ENCODE data around the gene KRT79. TPM values are rescaled to one million over a fixed set of nuclear protein-coding genes. Genes with fewer than 3 reads are reported as not detected.

Gene KRT79
- polyA plus RNA-seq, 1 of the 3 experiments (the other 2 are of a cell fraction): not detected

DNA sequence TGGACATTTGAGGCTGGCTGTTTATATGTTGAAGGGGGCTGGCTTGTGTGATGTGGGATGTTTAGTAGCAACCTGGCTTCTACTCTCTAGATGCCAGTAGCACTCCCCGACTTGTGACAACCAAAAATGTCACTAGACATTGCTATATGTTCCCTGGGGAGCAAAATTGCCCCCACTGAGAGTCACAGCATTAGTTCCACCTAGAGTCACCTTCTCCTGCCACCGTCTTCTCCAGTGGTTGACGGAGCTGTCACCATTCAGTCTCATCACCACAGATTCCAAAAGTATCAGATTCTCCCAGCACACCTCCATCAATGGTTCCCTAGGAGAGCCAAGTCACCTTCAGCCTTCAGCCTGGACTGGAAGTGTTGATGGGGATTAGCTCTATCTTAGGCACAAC, 49.2 kb downstream of the KRT79 start:
- H3K27ac ChIP-seq (ENCODE audit: low read depth in 2 of 2, low read length in 1 of 2): no peak overlapping the region
- no peaks in the 10 kb centered on the region for H3K36me3 ChIP-seq (replicated peaks in 1 of 2; ENCODE audit: control insufficient read depth in 1 of 2, insufficient read depth in 2 of 2, low read length in 1 of 2)
- no peak overlapping the region for H3K4me2 ChIP-seq
- no peak overlapping the region for H3K9ac ChIP-seq
- ChIA-PET CTCF (no interaction called here), POLR2A (no interaction called here)
- peaks cover 4% of the 10 kb centered on the region; the same call in 1 of the 2 replicates for H3K27me3 ChIP-seq (ENCODE audit: insufficient read depth)
- no peak overlapping the region for H3K4me3 ChIP-seq (ENCODE audit: low read depth in 2 of 2, low read length in 1 of 2)
- WGBS (ENCODE audit: low lambda C conversion rate): 38% methylated on average over 3 of the region's 3 CpGs
- H4K20me1 ChIP-seq (ENCODE audit: insufficient read depth): no peaks in the 10 kb centered on the region
- no peak for TF ChIP-seq NFIC (IDR thresholded peaks at IDR 0.05; ENCODE audit: borderline replicate concordance)
- no peak for TF ChIP-seq EZH2phosphoT487 (IDR thresholded peaks at IDR 0.05; ENCODE audit: borderline replicate concordance, low read depth)
- TF ChIP-seq YY1 (IDR thresholded peaks at IDR 0.05; ENCODE audit: low read depth): no peak
- TF ChIP-seq SMC3 (IDR thresholded peaks at IDR 0.05; ENCODE audit: low read depth, low read length): no peak
- no peak for TF ChIP-seq FOXM1 (IDR thresholded peaks at IDR 0.05; ENCODE audit: low read depth)
- no peak for TF ChIP-seq RXRA (IDR thresholded peaks at IDR 0.05; ENCODE audit: borderline replicate concordance, low read depth)
- H3K9me2 ChIP-seq: no peaks in the 10 kb centered on the region
- no peaks in the 10 kb centered on the region for H3F3A ChIP-seq (replicated peaks; ENCODE audit: insufficient read depth)
- DNase-seq: no peak
- H3K4me1 ChIP-seq (ENCODE audit: control insufficient read depth in 1 of 2, insufficient read depth in 2 of 2, low read depth in 1 of 2, low read length in 1 of 2): no peaks in the 10 kb centered on the region
- H2AFZ ChIP-seq (ENCODE audit: low read depth): no peak overlapping the region
- H3K9me3 ChIP-seq: no peaks in the 10 kb centered on the region
- H3K79me2 ChIP-seq (ENCODE audit: insufficient read depth): no peaks in the 10 kb centered on the region

DNA sequence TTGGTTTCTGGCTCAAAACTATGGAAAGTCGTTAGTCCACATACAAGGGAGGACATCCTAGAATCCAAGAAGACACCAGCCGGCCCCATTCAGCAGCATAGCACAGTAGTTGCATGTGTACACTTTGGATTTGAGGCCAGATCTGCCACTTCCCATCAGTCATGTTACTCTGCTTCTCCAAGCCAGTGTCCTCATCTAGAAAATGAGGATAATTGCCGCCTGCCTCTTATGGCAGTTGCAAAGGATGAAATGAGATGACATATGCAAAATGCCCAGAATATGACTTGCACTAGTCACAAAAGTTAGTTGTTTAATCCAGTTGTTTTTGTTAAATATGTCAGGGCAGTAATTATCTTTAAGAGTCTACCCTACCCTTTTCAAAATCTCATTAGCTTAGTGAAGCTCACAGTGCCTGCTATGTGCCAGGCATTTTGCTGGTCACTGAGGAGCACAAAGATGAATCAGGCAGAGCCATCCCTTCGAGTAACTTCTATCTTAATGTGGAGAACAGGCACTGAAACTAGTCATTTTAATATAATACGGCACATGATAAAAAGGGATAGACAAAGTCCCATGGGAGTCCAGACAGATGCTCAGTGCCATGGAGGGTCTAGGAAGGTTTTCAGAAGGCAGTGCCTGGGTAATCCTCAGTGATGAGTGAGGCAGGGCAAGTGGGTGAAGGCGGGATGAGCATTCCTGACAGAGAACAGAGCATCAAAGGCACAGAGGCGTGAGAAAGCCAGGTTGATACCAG, 50.4 kb downstream of the KRT79 start:
- Histone ChIP-seq H3K9ac (no peak overlapping the region), H3K9me3 (no peaks in the 10 kb centered on the region), H3F3A (replicated peaks; ENCODE audit: insufficient read depth) (no peaks in the 10 kb centered on the region), H3K27ac (ENCODE audit: low read depth in 2 of 2, low read length in 1 of 2) (no peak overlapping the region), H3K4me3 (ENCODE audit: low read depth in 2 of 2, low read length in 1 of 2) (no peak overlapping the region), H2AFZ (ENCODE audit: low read depth) (no peak overlapping the region), H4K20me1 (ENCODE audit: insufficient read depth) (no peaks in the 10 kb centered on the region), H3K4me1 (ENCODE audit: control insufficient read depth in 1 of 2, insufficient read depth in 2 of 2, low read depth in 1 of 2, low read length in 1 of 2) (no peaks in the 10 kb centered on the region), H3K79me2 (ENCODE audit: insufficient read depth) (no peaks in the 10 kb centered on the region), H3K9me2 (no peaks in the 10 kb centered on the region), H3K27me3 (ENCODE audit: insufficient read depth) (peaks cover 5% of the 10 kb centered on the region; the same call in 1 of the 2 replicates), H3K36me3 (replicated peaks in 1 of 2; ENCODE audit: control insufficient read depth in 1 of 2, insufficient read depth in 2 of 2, low read length in 1 of 2) (no peaks in the 10 kb centered on the region), H3K4me2 (no peak overlapping the region)
- WGBS (ENCODE audit: low lambda C conversion rate): 37% methylated on average over 6 of the region's 7 CpGs
- TF ChIP-seq NRF1 (IDR thresholded peaks at IDR 0.05; ENCODE audit: low read depth, low read length) (no peak), FOXM1 (IDR thresholded peaks at IDR 0.05; ENCODE audit: low read depth) (no peak), ELF1 (IDR thresholded peaks at IDR 0.05) (no peak), EP300 (IDR thresholded peaks at IDR 0.05; ENCODE audit: borderline replicate concordance in 1 of 2, low read depth in 1 of 2, low read length in 1 of 2) (no peak), TAF1 (IDR thresholded peaks at IDR 0.05; ENCODE audit: borderline replicate concordance, low read depth, low read length) (no peak), RCOR1 (IDR thresholded peaks at IDR 0.05; ENCODE audit: low read length) (no peak), JUND (IDR thresholded peaks at IDR 0.05) (no peak), CHD2 (IDR thresholded peaks at IDR 0.05; ENCODE audit: low read length, partially characterized antibody) (no peak), SMC3 (IDR thresholded peaks at IDR 0.05; ENCODE audit: low read depth, low read length) (no peak), TCF12 (IDR thresholded peaks at IDR 0.05) (no peak), POLR2AphosphoS5 (IDR thresholded peaks at IDR 0.05; ENCODE audit: low read depth, low read length) (no peak), RAD21 (IDR thresholded peaks at IDR 0.05; ENCODE audit: low read length) (no peak)
- TF ChIP-seq, protein P1, sequence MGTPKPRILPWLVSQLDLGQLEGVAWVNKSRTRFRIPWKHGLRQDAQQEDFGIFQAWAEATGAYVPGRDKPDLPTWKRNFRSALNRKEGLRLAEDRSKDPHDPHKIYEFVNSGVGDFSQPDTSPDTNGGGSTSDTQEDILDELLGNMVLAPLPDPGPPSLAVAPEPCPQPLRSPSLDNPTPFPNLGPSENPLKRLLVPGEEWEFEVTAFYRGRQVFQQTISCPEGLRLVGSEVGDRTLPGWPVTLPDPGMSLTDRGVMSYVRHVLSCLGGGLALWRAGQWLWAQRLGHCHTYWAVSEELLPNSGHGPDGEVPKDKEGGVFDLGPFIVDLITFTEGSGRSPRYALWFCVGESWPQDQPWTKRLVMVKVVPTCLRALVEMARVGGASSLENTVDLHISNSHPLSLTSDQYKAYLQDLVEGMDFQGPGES (IDR thresholded peaks at IDR 0.05; ENCODE audit: low read depth, low read length): no peak
- TF ChIP-seq, protein P2, sequence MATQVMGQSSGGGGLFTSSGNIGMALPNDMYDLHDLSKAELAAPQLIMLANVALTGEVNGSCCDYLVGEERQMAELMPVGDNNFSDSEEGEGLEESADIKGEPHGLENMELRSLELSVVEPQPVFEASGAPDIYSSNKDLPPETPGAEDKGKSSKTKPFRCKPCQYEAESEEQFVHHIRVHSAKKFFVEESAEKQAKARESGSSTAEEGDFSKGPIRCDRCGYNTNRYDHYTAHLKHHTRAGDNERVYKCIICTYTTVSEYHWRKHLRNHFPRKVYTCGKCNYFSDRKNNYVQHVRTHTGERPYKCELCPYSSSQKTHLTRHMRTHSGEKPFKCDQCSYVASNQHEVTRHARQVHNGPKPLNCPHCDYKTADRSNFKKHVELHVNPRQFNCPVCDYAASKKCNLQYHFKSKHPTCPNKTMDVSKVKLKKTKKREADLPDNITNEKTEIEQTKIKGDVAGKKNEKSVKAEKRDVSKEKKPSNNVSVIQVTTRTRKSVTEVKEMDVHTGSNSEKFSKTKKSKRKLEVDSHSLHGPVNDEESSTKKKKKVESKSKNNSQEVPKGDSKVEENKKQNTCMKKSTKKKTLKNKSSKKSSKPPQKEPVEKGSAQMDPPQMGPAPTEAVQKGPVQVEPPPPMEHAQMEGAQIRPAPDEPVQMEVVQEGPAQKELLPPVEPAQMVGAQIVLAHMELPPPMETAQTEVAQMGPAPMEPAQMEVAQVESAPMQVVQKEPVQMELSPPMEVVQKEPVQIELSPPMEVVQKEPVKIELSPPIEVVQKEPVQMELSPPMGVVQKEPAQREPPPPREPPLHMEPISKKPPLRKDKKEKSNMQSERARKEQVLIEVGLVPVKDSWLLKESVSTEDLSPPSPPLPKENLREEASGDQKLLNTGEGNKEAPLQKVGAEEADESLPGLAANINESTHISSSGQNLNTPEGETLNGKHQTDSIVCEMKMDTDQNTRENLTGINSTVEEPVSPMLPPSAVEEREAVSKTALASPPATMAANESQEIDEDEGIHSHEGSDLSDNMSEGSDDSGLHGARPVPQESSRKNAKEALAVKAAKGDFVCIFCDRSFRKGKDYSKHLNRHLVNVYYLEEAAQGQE (IDR thresholded peaks at IDR 0.05; ENCODE audit: low read depth, low read length): no peak
- TF ChIP-seq, protein P3, sequence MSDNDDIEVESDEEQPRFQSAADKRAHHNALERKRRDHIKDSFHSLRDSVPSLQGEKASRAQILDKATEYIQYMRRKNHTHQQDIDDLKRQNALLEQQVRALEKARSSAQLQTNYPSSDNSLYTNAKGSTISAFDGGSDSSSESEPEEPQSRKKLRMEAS (IDR thresholded peaks at IDR 0.05; ENCODE audit: low read depth): no peak
- TF ChIP-seq, protein P4, sequence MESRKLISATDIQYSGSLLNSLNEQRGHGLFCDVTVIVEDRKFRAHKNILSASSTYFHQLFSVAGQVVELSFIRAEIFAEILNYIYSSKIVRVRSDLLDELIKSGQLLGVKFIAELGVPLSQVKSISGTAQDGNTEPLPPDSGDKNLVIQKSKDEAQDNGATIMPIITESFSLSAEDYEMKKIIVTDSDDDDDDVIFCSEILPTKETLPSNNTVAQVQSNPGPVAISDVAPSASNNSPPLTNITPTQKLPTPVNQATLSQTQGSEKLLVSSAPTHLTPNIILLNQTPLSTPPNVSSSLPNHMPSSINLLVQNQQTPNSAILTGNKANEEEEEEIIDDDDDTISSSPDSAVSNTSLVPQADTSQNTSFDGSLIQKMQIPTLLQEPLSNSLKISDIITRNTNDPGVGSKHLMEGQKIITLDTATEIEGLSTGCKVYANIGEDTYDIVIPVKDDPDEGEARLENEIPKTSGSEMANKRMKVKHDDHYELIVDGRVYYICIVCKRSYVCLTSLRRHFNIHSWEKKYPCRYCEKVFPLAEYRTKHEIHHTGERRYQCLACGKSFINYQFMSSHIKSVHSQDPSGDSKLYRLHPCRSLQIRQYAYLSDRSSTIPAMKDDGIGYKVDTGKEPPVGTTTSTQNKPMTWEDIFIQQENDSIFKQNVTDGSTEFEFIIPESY (IDR thresholded peaks at IDR 0.05; ENCODE audit: borderline replicate concordance, low read depth): no peak
- TF ChIP-seq, protein P5, sequence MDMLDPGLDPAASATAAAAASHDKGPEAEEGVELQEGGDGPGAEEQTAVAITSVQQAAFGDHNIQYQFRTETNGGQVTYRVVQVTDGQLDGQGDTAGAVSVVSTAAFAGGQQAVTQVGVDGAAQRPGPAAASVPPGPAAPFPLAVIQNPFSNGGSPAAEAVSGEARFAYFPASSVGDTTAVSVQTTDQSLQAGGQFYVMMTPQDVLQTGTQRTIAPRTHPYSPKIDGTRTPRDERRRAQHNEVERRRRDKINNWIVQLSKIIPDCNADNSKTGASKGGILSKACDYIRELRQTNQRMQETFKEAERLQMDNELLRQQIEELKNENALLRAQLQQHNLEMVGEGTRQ (IDR thresholded peaks at IDR 0.05; ENCODE audit: borderline replicate concordance, low read depth, low read length): no peak
- DNase-seq: no peak
- ChIA-PET CTCF (no interaction called here), POLR2A (no interaction called here)

All from SK-N-SH (cell line).